GM21360 (cell line): ENCODE data around the gene GPR176.
A peak's percentile ranks its signal among the peaks of the same experiment; 100 is the strongest.

Source experiments
- ATAC-seq: cut with Tn5 transposase; IDR thresholded peaks from one replicate; pipeline ENCODE4 v1.9.1; 2021; ENCODE audit warnings: mild to moderate bottlenecking, moderate library complexity; ENCODE audit not compliant: unreplicated experiment

Gene GPR176, protein sequence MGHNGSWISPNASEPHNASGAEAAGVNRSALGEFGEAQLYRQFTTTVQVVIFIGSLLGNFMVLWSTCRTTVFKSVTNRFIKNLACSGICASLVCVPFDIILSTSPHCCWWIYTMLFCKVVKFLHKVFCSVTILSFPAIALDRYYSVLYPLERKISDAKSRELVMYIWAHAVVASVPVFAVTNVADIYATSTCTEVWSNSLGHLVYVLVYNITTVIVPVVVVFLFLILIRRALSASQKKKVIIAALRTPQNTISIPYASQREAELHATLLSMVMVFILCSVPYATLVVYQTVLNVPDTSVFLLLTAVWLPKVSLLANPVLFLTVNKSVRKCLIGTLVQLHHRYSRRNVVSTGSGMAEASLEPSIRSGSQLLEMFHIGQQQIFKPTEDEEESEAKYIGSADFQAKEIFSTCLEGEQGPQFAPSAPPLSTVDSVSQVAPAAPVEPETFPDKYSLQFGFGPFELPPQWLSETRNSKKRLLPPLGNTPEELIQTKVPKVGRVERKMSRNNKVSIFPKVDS

GRCh38 chr15:39919748-39920509 lies at the start of gene GPR176:
Gene GPR176 (minus strand): TSS chr15:39920266. CDS start chr15:39920026, 240 bp downstream.
- ATAC-seq, result peak; percentile 14

DNA sequence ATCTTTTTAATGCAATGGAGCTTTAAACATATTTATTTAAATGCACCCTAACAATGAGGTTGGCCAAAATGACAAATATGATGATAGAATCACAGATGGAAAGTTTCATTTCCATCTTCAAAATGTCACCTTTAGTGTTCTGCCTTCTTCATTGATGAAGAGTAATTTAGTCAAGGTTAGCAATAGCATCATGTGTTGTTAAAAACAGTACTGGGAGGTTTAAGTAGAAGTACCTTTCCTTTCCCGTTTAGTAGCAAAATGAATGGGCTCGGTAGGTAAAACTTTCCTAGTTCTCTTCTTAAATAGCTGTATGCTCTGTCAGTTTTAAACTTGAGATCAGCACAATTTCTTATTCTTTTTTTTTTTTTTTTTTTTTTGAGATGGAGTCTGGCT lies 48.9 kb upstream of the GPR176 start:
- no peak for ATAC-seq

GRCh38 chr15:39968273-39969001 lies 48.4 kb upstream of the GPR176 start:
- no peak for ATAC-seq

DNA sequence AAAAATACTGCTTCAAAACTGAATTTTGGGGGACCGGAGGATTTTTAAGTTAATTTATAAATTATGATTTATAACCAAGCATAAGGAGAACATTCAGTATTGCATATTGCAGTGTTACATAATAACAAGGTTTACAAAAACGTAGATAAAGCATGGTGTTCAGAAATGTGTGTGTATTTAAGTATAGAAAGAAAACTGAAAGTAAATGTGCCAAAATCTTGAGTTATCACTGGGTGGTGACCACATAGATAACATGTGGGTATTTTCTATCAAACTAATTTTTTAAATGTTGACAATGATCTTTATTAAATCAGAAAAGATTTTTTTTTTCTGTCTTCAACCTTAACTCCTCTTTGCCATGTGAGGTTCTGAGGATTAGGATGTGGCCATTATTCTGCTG lies 46.5 kb upstream of the GPR176 start:
- no peak for ATAC-seq

DNA sequence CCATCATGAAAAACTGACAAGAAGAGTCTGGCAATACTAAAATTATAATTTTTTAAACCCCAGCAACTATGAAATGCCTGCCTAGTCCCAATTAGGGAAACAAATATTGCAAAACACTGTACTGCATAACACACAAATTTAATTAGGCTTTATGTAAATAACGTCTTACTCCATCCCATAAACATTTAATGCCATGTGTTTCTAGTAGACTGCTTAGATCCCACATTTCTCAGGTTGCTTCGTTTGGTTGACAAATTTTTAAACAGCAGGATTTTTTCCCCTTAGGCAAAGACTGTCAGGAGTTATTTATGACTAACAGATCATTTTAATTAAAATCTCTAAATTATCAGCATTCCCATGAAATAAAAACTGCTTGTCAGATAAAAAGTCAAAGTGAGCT lies 43.7 kb upstream of the GPR176 start:
- no peak for ATAC-seq

DNA sequence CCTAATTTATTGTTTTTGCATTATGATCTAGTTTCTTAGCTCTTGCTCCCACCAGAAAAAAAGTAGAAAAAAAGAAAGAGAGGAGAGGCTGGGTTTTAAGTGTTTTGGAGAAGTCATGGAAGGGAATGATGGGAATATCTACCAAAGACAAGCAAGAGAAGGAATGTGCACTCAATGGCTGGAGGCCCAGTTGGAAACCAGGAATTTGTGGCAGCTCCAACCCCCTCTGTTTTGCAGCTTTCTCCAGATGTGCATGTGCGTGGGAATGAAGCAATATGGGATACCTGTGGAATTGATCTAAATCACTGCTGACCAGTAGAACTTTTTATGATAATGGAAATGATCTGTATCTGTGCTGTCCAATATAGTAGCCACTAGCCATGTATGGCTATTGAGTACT lies 41.0 kb upstream of the GPR176 start:
- ATAC-seq, result no peak

GRCh38 chr15:39960411-39960810 lies 40.3 kb upstream of the GPR176 start:
- no peak for ATAC-seq

GRCh38 chr15:39959411-39959810 lies 39.3 kb upstream of the GPR176 start:
- ATAC-seq, result no peak

DNA sequence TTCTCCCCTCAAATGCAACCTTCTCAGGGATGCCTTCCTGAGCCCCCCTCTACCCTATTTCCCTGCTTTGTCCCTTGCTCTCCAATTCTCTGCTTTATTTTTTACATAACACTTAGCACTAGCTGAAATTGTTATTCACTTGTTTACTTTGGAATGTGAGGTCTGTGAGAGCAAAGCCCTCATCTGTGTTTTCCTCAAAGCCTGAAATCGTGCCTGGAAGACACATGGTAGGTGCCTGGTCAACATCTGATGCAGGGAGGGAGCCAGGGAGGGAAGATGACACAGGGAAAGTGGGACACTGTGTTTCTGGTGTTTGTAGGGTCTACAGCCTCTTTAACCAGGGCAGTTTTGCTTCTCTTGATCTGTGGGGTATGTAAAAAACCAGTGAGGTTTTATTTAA lies 37.4 kb upstream of the GPR176 start:
- no peak for ATAC-seq

GRCh38 chr15:39953521-39953920 lies 33.5 kb upstream of the GPR176 start:
- no peak for ATAC-seq

- no peak for ATAC-seq
Measured at GRCh38 chr15:39951561-39951960, 31.5 kb upstream of the GPR176 start.

- no peak for ATAC-seq
Measured at GRCh38 chr15:39948817-39949216, 28.8 kb upstream of the GPR176 start.

GRCh38 chr15:39947401-39948197 lies 27.5 kb upstream of the GPR176 start:
- no peak for ATAC-seq

DNA sequence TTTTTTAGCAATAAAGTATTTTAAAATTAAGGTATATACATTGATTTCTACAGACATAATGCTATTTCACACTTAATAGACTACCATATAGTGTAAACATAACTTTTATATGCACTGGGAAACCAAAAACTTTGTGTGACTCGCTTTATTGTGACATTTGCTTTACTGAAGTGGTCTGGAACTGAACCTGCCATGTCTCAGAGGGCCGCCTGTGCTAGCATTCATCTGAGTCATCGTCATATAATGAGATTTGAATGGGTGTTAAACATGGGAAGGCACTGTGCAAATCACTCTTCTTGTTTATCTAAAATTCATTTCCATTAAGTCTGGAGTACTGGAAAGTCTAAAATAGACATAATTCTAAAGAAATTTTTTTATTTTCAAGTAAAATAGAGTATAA lies 26.8 kb upstream of the GPR176 start:
- no peak for ATAC-seq

DNA sequence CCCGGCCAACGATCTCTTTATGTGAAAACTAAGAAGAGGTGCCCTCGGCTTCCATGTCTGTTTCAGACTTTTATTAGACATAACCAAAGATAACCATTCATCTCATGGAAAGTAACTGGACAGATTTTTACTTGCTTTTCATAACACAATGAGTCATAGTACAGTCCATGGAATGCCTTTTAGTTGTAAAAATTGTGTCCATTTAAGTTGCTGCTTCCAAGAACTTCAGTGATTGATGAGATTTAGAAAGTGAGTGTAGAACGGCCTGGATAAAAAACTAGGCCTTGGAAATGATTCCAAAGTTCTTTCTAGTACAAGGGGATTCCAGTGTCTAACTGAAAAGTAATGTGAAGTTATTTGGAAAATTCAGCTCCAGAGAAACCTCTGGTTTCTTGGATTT lies 24.7 kb upstream of the GPR176 start:
- ATAC-seq, result no peak

DNA sequence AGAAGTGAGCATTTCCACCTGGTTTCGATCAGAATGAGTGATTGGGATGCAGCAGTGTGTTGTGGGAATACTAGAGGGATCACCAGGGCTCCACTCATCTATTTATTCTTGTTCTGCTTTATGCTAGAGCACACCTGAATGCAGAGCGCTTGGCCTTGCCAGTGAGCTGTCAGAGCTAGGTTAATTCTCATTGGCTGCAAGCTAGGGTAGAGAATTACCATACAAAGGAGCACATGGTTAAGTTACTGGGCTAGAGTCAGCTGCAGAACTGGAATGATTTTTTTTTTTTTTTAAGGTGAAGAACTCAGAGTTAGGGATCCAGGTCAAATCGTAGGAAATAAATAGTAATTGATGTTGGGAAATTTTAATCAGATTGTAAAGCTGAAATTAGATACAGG lies 22.7 kb upstream of the GPR176 start:
- ATAC-seq, result no peak

- no peak for ATAC-seq
Measured at GRCh38 chr15:39942101-39942752, 22.2 kb upstream of the GPR176 start.

DNA sequence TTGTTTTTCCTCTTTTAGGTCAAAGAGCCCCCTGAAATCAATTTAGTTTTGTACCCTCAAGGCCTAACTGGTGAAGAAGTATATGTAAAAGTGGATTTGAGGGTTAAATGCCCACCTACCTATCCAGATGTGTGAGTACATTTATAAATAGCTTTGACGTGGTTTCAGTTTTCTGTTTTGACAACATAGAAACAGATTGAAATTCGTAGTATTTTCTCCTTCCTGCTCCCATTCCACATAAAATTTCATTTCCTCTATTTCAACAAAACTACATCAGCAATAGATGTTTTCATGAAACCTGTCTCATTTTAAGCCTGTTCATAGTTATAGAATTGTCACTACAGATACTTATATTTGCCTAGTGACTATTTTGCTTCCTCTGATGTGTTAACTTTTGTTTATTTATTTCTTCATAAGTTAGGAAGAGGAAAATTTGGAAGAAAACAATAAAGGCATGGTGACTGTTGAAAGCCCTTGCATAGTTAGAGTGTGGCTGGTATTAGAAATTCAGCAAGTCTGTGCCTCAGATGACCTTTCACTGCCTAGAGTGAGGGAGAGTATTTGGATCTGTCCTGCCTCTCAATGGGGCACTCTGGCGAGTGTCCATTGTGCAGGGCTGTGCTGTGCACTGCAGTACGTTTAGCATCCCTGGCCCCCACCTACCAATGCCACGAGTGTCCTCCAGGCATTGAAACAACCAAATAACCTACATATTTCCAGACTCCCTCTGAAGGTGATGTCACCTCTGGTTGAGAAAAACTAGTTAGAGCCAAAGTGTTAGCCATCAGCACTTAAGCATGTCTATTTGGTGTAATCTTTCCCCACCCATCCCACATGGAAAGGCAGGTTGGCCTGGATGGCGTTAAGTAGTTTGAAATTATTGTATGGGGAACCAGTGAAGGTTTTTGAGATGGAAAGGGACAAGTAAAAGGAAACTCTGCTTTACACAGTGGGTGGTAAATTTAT lies 19.7 kb upstream of the GPR176 start:
- ATAC-seq, result no peak

GRCh38 chr15:39937696-39938095 lies 17.6 kb upstream of the GPR176 start:
- no peak for ATAC-seq
